Lower lobe of right lung (tissue), 2 donors: ENCODE measurements around the gene SLC12A6. TPM values are rescaled to one million over a fixed set of nuclear protein-coding genes. Genes with fewer than 3 reads are reported as not detected.
"Not testable (repeated sequence)": the region's sequence is repeated elsewhere in the genome, so short reads cannot be mapped to it uniquely, and the experiment has no call there.

Source experiments
- ATAC-seq, 2 donors: fragments of 200-7000 bp; cut with Tn5 transposase; one replicate each; pipeline ENCODE4 v1.9.1; 2020 to 2022; ENCODE audit warnings: mild to moderate bottlenecking in 2 of 2, moderate library complexity in 2 of 2
- DNase-seq: peaks from one replicate; pipeline ENCODE4 v3.0.0-alpha.2; 2020
- H3K27ac ChIP-seq: fragments of 200-600 bp; one replicate; pipeline ENCODE4 v1.8.0; 2022
- H3K27me3 ChIP-seq: fragments of 200-600 bp; one replicate; pipeline ENCODE4 v1.8.0; 2022; ENCODE audit warnings: low read depth
- H3K36me3 ChIP-seq: fragments of 200-600 bp; one replicate; pipeline ENCODE4 v1.8.0; 2022; ENCODE audit warnings: mild to moderate bottlenecking
- H3K4me1 ChIP-seq: fragments of 200-600 bp; one replicate; pipeline ENCODE4 v1.8.0; 2022
- H3K4me3 ChIP-seq: fragments of 200-600 bp; one replicate; pipeline ENCODE4 v1.8.0; 2022; ENCODE audit warnings: mild to moderate bottlenecking
- H3K9me3 ChIP-seq: fragments of 200-600 bp; one replicate; pipeline ENCODE4 v1.8.0; 2022
- CTCF ChIP-seq: fragments of 200-600 bp; IDR thresholded peaks from one replicate; pipeline ENCODE4 v1.8.0; 2022; ENCODE audit warnings: antibody characterized with exemption, mild to moderate bottlenecking
- intact Hi-C: fragments of 100-400 bp; cut with DNase I; formaldehyde crosslinking; loops from one replicate; pipeline ENCODE4 v1.11.0; 2022
- microRNA-seq: library from miRNA; unstranded; fragments of <30 nt; microRNA quantifications from one replicate; pipeline ENCODE4 v1.2.0, GENCODE V29; 2020; ENCODE audit warnings: borderline number of aligned reads
- total RNA-seq: library from RNA; stranded (reverse); fragmentation: NEBNext Ultra II Directional; extraction: Animal tissue kit (Norgen Biotek cat#: 25700); gene quantifications from one replicate; pipeline ENCODE4 v1.2.1, GENCODE V29; 2021
- donor health status: DM: no; HTN: yes; CAD: no; lungs with severe emphysema.

The SLC12A6 gene
- total RNA-seq, 1 donor from 2014 or later = 59.7 TPM

GRCh38 chr15:34203305-34203704, 134.3 kb downstream of the SLC12A6 start:
- no peak overlapping the region for H3K27ac ChIP-seq
- no peaks in the 10 kb centered on the region for H3K36me3 ChIP-seq
- DNase-seq = no peak
- H3K9me3 ChIP-seq = no peaks in the 10 kb centered on the region
- no peaks in the 10 kb centered on the region for H3K27me3 ChIP-seq
- no peak for TF ChIP-seq CTCF
- intact Hi-C loops = no loop called here
- peaks cover 3% of the 10 kb centered on the region for H3K4me1 ChIP-seq
- H3K4me3 ChIP-seq = no peak overlapping the region
- ATAC-seq = no peak

GRCh38 chr15:34193272-34193671, 144.3 kb downstream of the SLC12A6 start:
- H3K27me3 ChIP-seq, ATAC-seq, H3K4me3 ChIP-seq, DNase-seq, intact Hi-C loops, H3K27ac ChIP-seq, H3K4me1 ChIP-seq, H3K9me3 ChIP-seq, H3K36me3 ChIP-seq: not testable (repeated sequence)

- intact Hi-C loops = no loop called here
- Histone ChIP-seq H3K36me3 (no peaks in the 10 kb centered on the region), H3K27me3 (no peaks in the 10 kb centered on the region), H3K4me1 (no peaks in the 10 kb centered on the region), H3K9me3 (no peaks in the 10 kb centered on the region), H3K4me3 (no peak overlapping the region), H3K27ac (no peak overlapping the region)
- DNase-seq (no peak), ATAC-seq (no peak)
- TF ChIP-seq CTCF = no peak
Observed at GRCh38 chr15:34188711-34189110, 148.9 kb downstream of the SLC12A6 start.

GRCh38 chr15:34185666-34186065, 151.9 kb downstream of the SLC12A6 start:
- ATAC-seq = no peak
- no peak overlapping the region for H3K4me3 ChIP-seq
- H3K27me3 ChIP-seq = no peaks in the 10 kb centered on the region
- TF ChIP-seq CTCF = no peak
- H3K27ac ChIP-seq = no peak overlapping the region
- H3K36me3 ChIP-seq = no peaks in the 10 kb centered on the region
- H3K4me1 ChIP-seq = no peaks in the 10 kb centered on the region
- intact Hi-C loops = no loop called here
- no peak for DNase-seq
- H3K9me3 ChIP-seq = no peaks in the 10 kb centered on the region

GRCh38 chr15:34182942-34183341, 154.6 kb downstream of the SLC12A6 start:
- no peak for TF ChIP-seq CTCF
- DNase-seq = no peak
- no peak for ATAC-seq
- Histone ChIP-seq H3K36me3 (no peaks in the 10 kb centered on the region), H3K4me1 (no peaks in the 10 kb centered on the region), H3K27me3 (no peaks in the 10 kb centered on the region), H3K27ac (no peak overlapping the region), H3K9me3 (no peaks in the 10 kb centered on the region), H3K4me3 (no peak overlapping the region)
- intact Hi-C loops = no loop called here

Small RNA genes lying within 50 kb of the gene (microRNA-seq; reads per million reads assigned to microRNA genes)
- not detected for gene MIR1233-1

Other genes with a start within 250 kb of the SLC12A6 start
- gene EMC7, start 235.9 kb downstream of the SLC12A6 start, total RNA-seq = 63.1 TPM
- 1.5 TPM for gene PGBD4, start 235.7 kb downstream of the SLC12A6 start, total RNA-seq
- 44.1 TPM for gene KATNBL1, start 127.7 kb downstream of the SLC12A6 start, total RNA-seq
- 84.6 TPM for gene EMC4, start 112.8 kb downstream of the SLC12A6 start, total RNA-seq
- gene NOP10, start 5.4 kb upstream of the SLC12A6 start, total RNA-seq = 176 TPM
- gene NUTM1, start 5.5 kb upstream of the SLC12A6 start, total RNA-seq = not detected
- 37.0 TPM for gene LPCAT4, start 29.4 kb upstream of the SLC12A6 start, total RNA-seq
- 89.6 TPM for gene GOLGA8A, start 100.0 kb upstream of the SLC12A6 start, total RNA-seq
- gene GOLGA8B, start 245.9 kb upstream of the SLC12A6 start, total RNA-seq = 55.5 TPM